ENCODE data around the gene SYTL3.

DNA sequence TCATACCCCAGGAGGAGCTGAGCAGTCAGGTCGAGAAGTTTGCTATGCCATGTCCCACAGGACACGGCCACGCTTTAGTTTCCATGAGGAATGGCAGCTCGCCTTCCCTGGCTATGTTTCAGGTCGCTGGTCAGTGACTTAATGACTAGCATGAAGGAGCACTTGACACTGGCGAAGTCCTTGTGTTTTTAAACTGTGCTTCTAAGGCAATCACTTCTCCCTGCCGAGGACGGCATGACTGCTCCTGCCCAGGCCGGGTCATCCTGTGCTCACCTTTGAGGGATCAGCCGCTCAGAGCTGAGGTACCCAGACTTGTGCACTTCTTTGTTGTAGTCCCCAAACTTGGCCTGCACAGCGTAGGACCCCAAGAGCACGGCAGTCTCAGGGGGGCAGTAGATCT lies 135.2 kb downstream of the SYTL3 start:
- TF ChIP-seq SUZ12 (IDR thresholded peaks at IDR 0.05; ENCODE audit: extremely low read depth, insufficient read depth, insufficient read length) (no peak), ZNF274 (IDR thresholded peaks at IDR 0.05; ENCODE audit: low read depth, low read length) (no peak)

Data from NT2/D1 (cell line).